ENCODE measurements around the gene EZR. TPM values are rescaled to one million over a fixed set of nuclear protein-coding genes. Genes with fewer than 3 reads are reported as not detected.

Gene EZR
- polyA plus RNA-seq (2013) = 490 and 492 TPM in 2 replicates

- Histone ChIP-seq H2BK12ac (ENCODE audit: low read length) (peak within 1 kb of the TSS; percentile 77), H3K27ac (ENCODE audit: low read depth, low read length) (peak within 1 kb of the TSS; percentile 94), H3K4me1 (ENCODE audit: control insufficient read depth in 1 of 2, insufficient read depth in 2 of 2, low read length in 2 of 2) (peaks cover 2 to 11% of the 10 kb centered on the region in 2 experiments), H3K79me1 (ENCODE audit: low read length) (peaks cover 16% of the 10 kb centered on the region), H3K14ac (ENCODE audit: low read length) (peak within 1 kb of the TSS; percentile 96), H4K12ac (ENCODE audit: low read depth, low read length) (peak within 1 kb of the TSS; percentile 97), H4K91ac (ENCODE audit: low read depth, low read length) (peak within 1 kb of the TSS; percentile 98), H3K23ac (ENCODE audit: low read length) (no peak within 1 kb of the TSS), H2AK5ac (ENCODE audit: low read length) (peak within 1 kb of the TSS; percentile 72), H3K36me3 (ENCODE audit: control insufficient read depth in 1 of 2, insufficient read depth in 2 of 2, low read length in 2 of 2) (peaks cover 5 to 6% of the 10 kb centered on the region in 2 experiments), H4K8ac (ENCODE audit: low read depth, low read length) (peak within 1 kb of the TSS; percentile 98), H2AFZ (ENCODE audit: insufficient read depth, low read length, poor library complexity) (peak within 1 kb of the TSS; percentile 92), H2BK120ac (ENCODE audit: insufficient read depth, low read length, poor library complexity) (peak within 1 kb of the TSS; percentile 97), H3K27me3 (ENCODE audit: insufficient read depth, low read length) (no peaks in the 10 kb centered on the region), H3K9ac (ENCODE audit: low read length) (peak within 1 kb of the TSS; percentile 96), H3K9me3 (ENCODE audit: insufficient read depth, low read depth, low read length) (no peaks in the 10 kb centered on the region), H3K79me2 (ENCODE audit: control insufficient read depth, insufficient read depth, low read length, poor library complexity) (peaks cover 23% of the 10 kb centered on the region), H2BK5ac (ENCODE audit: low read depth, low read length, poor library complexity) (peak within 1 kb of the TSS; percentile 98), H3K4me2 (ENCODE audit: low read length) (peak within 1 kb of the TSS; percentile 81), H3K4ac (ENCODE audit: low read depth, low read length) (peak within 1 kb of the TSS; percentile 92), H3K4me3 (ENCODE audit: low read depth, low read length) (peak within 1 kb of the TSS; percentile 87), H3K18ac (ENCODE audit: low read length) (peak within 1 kb of the TSS; percentile 97)
- no CpG with 5 or more reads among the region's 67 CpGs for WGBS (ENCODE audit: extremely low coverage, insufficient coverage, insufficient read length)
- DNase-seq = peak; percentile 68 to 71
These were observed at the start of gene EZR for GRCh38 chr6:158819213-158819976. Gene EZR, minus strand, starts transcription at chr6:158819368. Its CDS starts 1,275 bp downstream, at chr6:158818093.

- WGBS (ENCODE audit: extremely low coverage, insufficient coverage, insufficient read length) = no CpG with 5 or more reads among the region's 6 CpGs
- H3K4ac ChIP-seq (ENCODE audit: low read depth, low read length) = no peak overlapping the region
These were observed 48.9 kb upstream of the EZR start for GRCh38 chr6:158868122-158868480.

GRCh38 chr6:158867381-158868121 lies 48.4 kb upstream of the EZR start:
- Histone ChIP-seq H3K18ac (ENCODE audit: low read length) (no peak overlapping the region), H3K27me3 (ENCODE audit: insufficient read depth, low read length) (no peaks in the 10 kb centered on the region), H2AFZ (ENCODE audit: insufficient read depth, low read length, poor library complexity) (no peak overlapping the region), H3K14ac (ENCODE audit: low read length) (peak overlapping the region; percentile 36), H2BK120ac (ENCODE audit: insufficient read depth, low read length, poor library complexity) (no peak overlapping the region), H3K9ac (ENCODE audit: low read length) (no peak overlapping the region), H3K4ac (ENCODE audit: low read depth, low read length) (no peak overlapping the region), H4K12ac (ENCODE audit: low read depth, low read length) (no peak overlapping the region), H3K23ac (ENCODE audit: low read length) (no peak overlapping the region), H3K36me3 (ENCODE audit: control insufficient read depth in 1 of 2, insufficient read depth in 2 of 2, low read length in 2 of 2) (no peaks in the 10 kb centered on the region), H2AK5ac (ENCODE audit: low read length) (peak overlapping the region; percentile 81), H3K4me2 (ENCODE audit: low read length) (no peak overlapping the region), H2BK12ac (ENCODE audit: low read length) (peak overlapping the region; percentile 32), H3K4me1 (ENCODE audit: control insufficient read depth in 1 of 2, insufficient read depth in 2 of 2, low read length in 2 of 2) (peaks cover 13 to 22% of the 10 kb centered on the region in 2 experiments), H3K79me2 (ENCODE audit: control insufficient read depth, insufficient read depth, low read length, poor library complexity) (peaks cover 4% of the 10 kb centered on the region), H4K8ac (ENCODE audit: low read depth, low read length) (no peak overlapping the region), H3K4me3 (ENCODE audit: low read depth, low read length) (no peak overlapping the region), H4K91ac (ENCODE audit: low read depth, low read length) (peak overlapping the region; percentile 28), H2BK5ac (ENCODE audit: low read depth, low read length, poor library complexity) (no peak overlapping the region), H3K27ac (ENCODE audit: low read depth, low read length) (no peak overlapping the region), H3K79me1 (ENCODE audit: low read length) (peaks cover 27% of the 10 kb centered on the region), H3K9me3 (ENCODE audit: insufficient read depth, low read depth, low read length) (peaks cover 1% of the 10 kb centered on the region)
- DNase-seq = no peak
- WGBS (ENCODE audit: extremely low coverage, insufficient coverage, insufficient read length) = no CpG with 5 or more reads among the region's 10 CpGs

More at GRCh38 chr6:158868122-158868480, 48.9 kb upstream of the EZR start:
- Histone ChIP-seq H3K4me2 (ENCODE audit: low read length) (no peak overlapping the region), H2BK5ac (ENCODE audit: low read depth, low read length, poor library complexity) (no peak overlapping the region), H3K9ac (ENCODE audit: low read length) (no peak overlapping the region), H3K14ac (ENCODE audit: low read length) (no peak overlapping the region), H3K36me3 (ENCODE audit: control insufficient read depth in 1 of 2, insufficient read depth in 2 of 2, low read length in 2 of 2) (no peaks in the 10 kb centered on the region), H3K27me3 (ENCODE audit: insufficient read depth, low read length) (no peaks in the 10 kb centered on the region), H4K91ac (ENCODE audit: low read depth, low read length) (peak overlapping the region; percentile 28), H3K18ac (ENCODE audit: low read length) (no peak overlapping the region), H2AK5ac (ENCODE audit: low read length) (no peak overlapping the region), H4K8ac (ENCODE audit: low read depth, low read length) (no peak overlapping the region), H2BK12ac (ENCODE audit: low read length) (no peak overlapping the region), H3K4me1 (ENCODE audit: control insufficient read depth in 1 of 2, insufficient read depth in 2 of 2, low read length in 2 of 2) (peaks cover 12 to 22% of the 10 kb centered on the region in 2 experiments), H4K12ac (ENCODE audit: low read depth, low read length) (no peak overlapping the region), H3K9me3 (ENCODE audit: insufficient read depth, low read depth, low read length) (peaks cover 1% of the 10 kb centered on the region), H3K4me3 (ENCODE audit: low read depth, low read length) (no peak overlapping the region), H3K79me2 (ENCODE audit: control insufficient read depth, insufficient read depth, low read length, poor library complexity) (peaks cover 4% of the 10 kb centered on the region), H2AFZ (ENCODE audit: insufficient read depth, low read length, poor library complexity) (no peak overlapping the region), H2BK120ac (ENCODE audit: insufficient read depth, low read length, poor library complexity) (no peak overlapping the region), H3K79me1 (ENCODE audit: low read length) (peaks cover 25% of the 10 kb centered on the region), H3K23ac (ENCODE audit: low read length) (no peak overlapping the region), H3K27ac (ENCODE audit: low read depth, low read length) (no peak overlapping the region)
- DNase-seq = no peak

GRCh38 chr6:158865769-158866168 lies 46.6 kb upstream of the EZR start:
- H3K18ac ChIP-seq (ENCODE audit: low read length) = no peak overlapping the region
- H3K4me1 ChIP-seq (ENCODE audit: control insufficient read depth in 1 of 2, insufficient read depth in 2 of 2, low read length in 2 of 2) = peaks cover 13 to 25% of the 10 kb centered on the region in 2 experiments
- H3K27me3 ChIP-seq (ENCODE audit: insufficient read depth, low read length) = no peaks in the 10 kb centered on the region
- H2BK12ac ChIP-seq (ENCODE audit: low read length) = no peak overlapping the region
- H3K9ac ChIP-seq (ENCODE audit: low read length) = no peak overlapping the region
- H4K8ac ChIP-seq (ENCODE audit: low read depth, low read length) = no peak overlapping the region
- no peak overlapping the region for H3K4me2 ChIP-seq (ENCODE audit: low read length)
- H3K79me2 ChIP-seq (ENCODE audit: control insufficient read depth, insufficient read depth, low read length, poor library complexity) = peaks cover 5% of the 10 kb centered on the region
- no peak overlapping the region for H2AK5ac ChIP-seq (ENCODE audit: low read length)
- no peak overlapping the region for H3K27ac ChIP-seq (ENCODE audit: low read depth, low read length)
- H3K4ac ChIP-seq (ENCODE audit: low read depth, low read length) = no peak overlapping the region
- H3K9me3 ChIP-seq (ENCODE audit: insufficient read depth, low read depth, low read length) = peaks cover 1% of the 10 kb centered on the region
- no peak overlapping the region for H2AFZ ChIP-seq (ENCODE audit: insufficient read depth, low read length, poor library complexity)
- no CpG with 5 or more reads among the region's 2 CpGs for WGBS (ENCODE audit: extremely low coverage, insufficient coverage, insufficient read length)
- no peak overlapping the region for H3K14ac ChIP-seq (ENCODE audit: low read length)
- peaks cover 37% of the 10 kb centered on the region for H3K79me1 ChIP-seq (ENCODE audit: low read length)
- H4K91ac ChIP-seq (ENCODE audit: low read depth, low read length) = no peak overlapping the region
- H3K4me3 ChIP-seq (ENCODE audit: low read depth, low read length) = no peak overlapping the region
- DNase-seq = no peak
- no peak overlapping the region for H2BK5ac ChIP-seq (ENCODE audit: low read depth, low read length, poor library complexity)
- H3K36me3 ChIP-seq (ENCODE audit: control insufficient read depth in 1 of 2, insufficient read depth in 2 of 2, low read length in 2 of 2) = no peaks in the 10 kb centered on the region
- no peak overlapping the region for H3K23ac ChIP-seq (ENCODE audit: low read length)
- no peak overlapping the region for H4K12ac ChIP-seq (ENCODE audit: low read depth, low read length)
- no peak overlapping the region for H2BK120ac ChIP-seq (ENCODE audit: insufficient read depth, low read length, poor library complexity)

Measured in trophoblast cell (in vitro differentiated cells and primary cell).